Omental fat pad (tissue), 4 donors: Measurements from ENCODE around the gene ELMO2. TPM values are rescaled to one million over a fixed set of nuclear protein-coding genes. Genes with fewer than 3 reads are reported as not detected.

ENCODE experiments used
- ATAC-seq: fragments of 150-250 bp; one replicate; pipeline ENCODE4 v1.9.1; 2016; ENCODE audit warnings: mild to moderate bottlenecking, moderate library complexity; ENCODE audit not compliant: low FRiP score
- DNase-seq: peaks from one replicate; pipeline ENCODE4 v3.0.0-alpha.2; 2019; ENCODE audit warnings: low spot score
- total RNA-seq, 4 donors: library from RNA; depleted of rRNA; stranded (reverse); fragments of >200 nt; gene quantifications; one replicate each; pipeline ENCODE4 v1.1.0, GENCODE V29; 2016
- TF ChIP-seq, protein P1 (sequence below), 3 donors: fragments of 450-650 bp; IDR thresholded peaks; one replicate each; pipeline ENCODE4 v1.5.1; 2016 to 2017; ENCODE audit warnings: antibody characterized with exemption in 3 of 3, mild to moderate bottlenecking in 3 of 3, moderate library complexity in 2 of 3

The ELMO2 gene
- total RNA-seq, 4 donors from 2014 or later: 30.7 to 57.6 (median 47.4) TPM

DNA sequence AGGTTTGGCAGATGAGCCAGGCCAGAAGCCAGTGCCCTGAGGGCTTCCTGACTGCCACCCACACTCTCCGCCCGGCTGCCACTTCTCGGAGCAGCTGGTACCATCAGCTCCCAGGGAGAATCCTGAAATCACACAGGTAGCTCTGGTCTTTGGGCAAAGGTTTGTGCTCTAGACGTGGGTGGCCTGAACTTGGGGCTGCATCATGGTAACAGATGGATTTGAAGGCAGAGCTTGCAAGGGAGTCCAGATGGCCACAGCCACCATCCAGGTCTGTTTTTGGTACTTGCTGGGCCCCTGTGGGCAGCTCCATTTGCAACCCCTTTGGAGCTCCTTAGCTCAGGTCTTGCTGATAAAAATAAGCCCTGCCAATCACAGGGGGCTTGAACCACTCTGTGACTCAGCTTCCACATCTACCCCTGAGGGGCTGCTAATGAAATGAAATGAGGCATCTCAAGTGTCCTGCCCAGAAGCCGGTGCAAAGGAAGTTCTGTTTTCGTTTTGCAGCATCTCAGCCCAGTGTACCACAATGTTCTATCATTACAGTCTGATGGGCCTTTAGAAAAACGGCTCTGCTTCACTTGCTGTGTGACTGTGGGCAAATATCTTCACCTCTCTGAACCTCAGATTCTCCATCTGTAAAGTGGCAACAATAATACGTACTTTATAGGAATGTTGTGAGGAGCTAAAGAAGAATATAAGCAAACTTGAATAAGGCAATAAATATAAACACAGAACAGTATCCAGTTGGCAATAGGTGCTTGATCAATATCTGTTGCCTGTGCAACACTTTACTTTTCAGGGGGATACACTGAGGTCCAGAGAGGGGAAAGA lies 73.0 kb downstream of the ELMO2 start:
- TF ChIP-seq, protein P1, sequence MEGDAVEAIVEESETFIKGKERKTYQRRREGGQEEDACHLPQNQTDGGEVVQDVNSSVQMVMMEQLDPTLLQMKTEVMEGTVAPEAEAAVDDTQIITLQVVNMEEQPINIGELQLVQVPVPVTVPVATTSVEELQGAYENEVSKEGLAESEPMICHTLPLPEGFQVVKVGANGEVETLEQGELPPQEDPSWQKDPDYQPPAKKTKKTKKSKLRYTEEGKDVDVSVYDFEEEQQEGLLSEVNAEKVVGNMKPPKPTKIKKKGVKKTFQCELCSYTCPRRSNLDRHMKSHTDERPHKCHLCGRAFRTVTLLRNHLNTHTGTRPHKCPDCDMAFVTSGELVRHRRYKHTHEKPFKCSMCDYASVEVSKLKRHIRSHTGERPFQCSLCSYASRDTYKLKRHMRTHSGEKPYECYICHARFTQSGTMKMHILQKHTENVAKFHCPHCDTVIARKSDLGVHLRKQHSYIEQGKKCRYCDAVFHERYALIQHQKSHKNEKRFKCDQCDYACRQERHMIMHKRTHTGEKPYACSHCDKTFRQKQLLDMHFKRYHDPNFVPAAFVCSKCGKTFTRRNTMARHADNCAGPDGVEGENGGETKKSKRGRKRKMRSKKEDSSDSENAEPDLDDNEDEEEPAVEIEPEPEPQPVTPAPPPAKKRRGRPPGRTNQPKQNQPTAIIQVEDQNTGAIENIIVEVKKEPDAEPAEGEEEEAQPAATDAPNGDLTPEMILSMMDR (IDR thresholded peaks at IDR 0.05): no peak
- ATAC-seq (no peak), DNase-seq (no peak)

DNA sequence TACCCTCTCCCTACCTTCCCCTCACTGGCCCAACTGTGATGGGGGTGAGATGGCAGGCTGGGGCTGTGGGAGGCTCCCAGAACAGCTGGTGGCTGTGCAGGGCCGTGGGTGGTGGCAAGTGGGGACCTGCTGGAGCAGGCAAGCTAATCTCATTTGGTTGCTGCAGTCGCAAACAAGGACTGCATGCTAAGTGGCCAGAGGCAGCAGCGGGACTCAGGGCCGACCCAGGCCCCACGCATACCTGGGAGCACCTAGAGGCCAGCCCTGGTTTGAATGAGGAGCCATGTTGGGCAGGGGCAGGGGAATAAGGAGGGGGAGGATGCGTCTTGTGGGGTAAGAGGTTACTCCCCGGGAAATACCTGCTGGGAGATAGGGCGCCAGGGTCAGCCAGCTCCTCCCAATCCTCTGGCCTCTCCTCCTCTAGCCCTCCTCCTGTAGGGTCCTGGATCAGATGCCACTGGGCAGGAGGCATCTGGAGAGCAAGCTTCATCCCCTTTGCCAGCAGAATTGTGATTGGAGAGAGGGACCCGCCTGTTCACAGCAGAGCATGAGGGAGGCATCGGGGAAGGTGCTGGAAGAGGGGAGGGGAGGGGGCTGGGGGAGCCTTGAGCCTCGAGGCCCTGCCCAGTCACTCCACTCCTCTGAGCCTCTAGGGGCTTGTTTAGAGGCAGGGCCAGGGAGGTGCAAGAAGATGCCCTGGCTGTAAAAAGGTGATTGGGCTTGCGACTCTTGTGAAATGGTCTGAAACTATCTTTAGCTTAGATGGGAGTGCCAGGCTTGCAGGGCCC lies 73.8 kb downstream of the ELMO2 start:
- ATAC-seq: no peak
- TF ChIP-seq, protein P1 (IDR thresholded peaks at IDR 0.05): no peak
- DNase-seq: no peak

DNA sequence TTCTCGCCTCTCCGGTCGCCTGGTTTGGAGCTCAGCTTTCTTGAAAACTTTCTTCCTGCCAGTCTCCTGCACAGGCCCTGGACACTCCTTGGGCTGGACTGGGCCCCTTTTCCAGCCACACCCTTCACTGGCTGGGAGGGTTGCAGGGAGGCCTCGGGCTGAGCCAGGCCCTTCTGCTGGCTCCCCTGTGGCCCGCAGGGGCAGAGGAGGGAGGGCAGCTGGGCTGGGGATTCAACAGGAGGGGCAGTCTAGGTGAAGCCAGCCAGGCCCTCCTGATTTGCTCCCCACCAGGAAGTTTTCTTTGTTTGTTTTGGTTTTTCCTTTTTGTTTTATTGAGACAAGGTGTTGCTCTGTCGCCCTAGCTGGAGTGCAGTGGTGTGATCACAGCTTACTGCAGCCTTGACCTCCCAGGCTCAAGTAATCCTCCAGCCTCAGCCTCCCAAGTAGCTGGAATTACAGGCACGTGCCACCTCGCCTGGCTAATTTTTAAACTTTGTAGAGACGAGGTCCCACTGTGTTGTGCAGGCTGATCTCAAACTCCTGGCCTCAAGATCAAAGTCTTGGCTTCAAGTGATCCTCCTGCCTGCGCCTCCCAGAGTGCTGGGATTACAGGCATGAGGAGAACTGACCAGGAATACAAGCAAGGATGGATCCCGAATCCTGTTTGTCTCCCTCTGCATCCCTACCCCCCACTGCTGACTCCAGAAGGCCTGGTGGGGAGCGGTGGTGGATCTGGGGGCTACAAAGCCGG lies 74.6 kb downstream of the ELMO2 start:
- no peak for ATAC-seq
- DNase-seq: no peak
- TF ChIP-seq, protein P1 (IDR thresholded peaks at IDR 0.05): no peak

DNA sequence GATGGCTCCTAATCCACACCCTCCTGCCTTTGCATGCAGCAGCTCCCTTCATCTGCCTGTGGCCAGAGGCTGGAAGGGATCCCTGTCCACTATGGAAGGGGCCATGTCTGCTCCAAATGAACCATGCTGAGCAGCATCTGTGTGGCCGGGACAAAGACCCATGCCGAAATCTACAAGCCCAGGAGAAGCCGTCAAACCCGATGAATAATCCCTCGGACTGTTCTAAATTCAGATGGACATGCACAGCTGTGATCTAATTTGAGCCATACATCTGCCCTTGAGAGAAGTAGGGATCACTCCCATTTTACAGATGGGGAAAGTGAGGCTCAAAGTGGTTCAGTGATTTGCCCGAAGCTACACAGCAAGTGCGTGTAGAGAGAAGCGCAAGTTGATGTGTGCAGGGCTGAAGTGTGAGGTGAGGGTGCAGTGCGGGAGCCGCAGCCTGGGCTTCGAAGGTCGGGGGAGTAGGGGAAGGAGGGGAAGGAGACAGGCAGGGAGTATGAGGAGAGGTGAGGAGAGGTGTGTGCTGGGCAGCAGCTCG lies 75.5 kb downstream of the ELMO2 start:
- TF ChIP-seq, protein P1 (IDR thresholded peaks at IDR 0.05): no peak
- no peak for DNase-seq
- no peak for ATAC-seq

DNA sequence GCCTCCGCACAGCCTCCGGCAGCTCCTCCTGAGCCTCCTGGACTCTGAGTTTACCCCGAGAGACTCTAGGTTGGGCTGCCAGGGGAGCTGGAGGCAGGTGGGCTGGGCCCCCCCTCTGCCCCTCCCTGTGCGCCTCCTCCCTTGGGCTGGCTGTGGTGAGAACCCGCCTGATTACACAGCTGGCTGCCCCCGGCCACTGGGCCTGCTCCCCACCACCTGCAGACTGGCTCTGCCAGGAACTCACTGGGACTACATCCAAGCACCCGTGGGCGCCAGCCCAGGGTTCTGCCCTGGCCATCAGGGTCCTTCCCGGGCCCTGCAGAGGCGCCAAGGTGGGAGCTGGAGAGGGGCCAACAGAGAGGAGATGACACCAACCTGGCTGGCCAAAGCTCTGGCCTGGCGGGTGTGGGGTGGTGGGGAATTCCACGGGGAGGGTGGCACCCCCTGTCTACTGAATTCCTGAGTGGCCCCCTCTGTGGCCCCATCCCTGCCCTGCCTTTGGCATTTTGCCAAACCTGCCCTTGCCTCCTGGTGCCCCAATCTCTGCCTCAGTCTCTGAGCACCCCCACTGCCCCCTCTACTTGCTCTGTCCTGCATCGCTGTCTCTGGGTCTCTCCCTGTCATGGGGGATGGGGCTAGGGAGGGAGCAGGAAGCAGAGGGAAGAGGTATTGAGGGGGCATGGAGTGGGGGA lies 76.2 kb downstream of the ELMO2 start:
- DNase-seq: no peak
- ATAC-seq: no peak
- TF ChIP-seq, protein P1 (IDR thresholded peaks at IDR 0.05): no peak

DNA sequence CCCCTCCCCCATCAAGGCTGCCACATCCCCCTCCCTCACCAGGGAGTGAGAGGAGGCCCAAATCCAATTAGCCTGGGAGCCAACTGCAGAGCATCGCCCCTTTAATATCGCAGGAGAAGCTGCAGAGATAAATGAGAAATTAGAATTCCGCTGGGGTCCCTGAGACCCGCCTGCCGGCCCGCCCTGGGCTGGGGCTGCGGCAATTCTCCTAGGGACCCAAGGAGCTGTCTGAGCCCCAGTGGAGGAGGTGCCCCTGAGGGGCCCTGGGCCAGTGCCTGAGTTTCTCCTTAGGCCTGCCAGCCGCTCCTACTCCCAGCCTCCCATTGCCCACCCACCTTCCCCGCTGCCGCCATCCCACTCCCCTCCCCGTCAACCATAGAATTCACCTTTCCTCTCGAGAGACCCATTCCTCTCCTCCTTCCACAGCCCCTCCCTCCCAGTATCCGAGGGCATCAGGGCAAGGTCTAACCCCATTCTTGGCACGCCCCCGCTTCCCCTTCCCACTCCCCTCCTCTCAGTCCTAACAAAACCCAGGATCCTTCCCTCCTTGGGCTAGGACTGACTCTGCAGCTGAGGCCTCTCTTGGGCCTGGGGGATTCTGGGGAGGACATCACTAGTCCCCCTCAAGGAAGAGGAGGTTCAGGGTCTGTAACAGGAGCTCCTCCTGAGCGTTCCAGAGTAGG lies 78.1 kb downstream of the ELMO2 start:
- TF ChIP-seq, protein P1 (IDR thresholded peaks at IDR 0.05): no peak
- ATAC-seq (no peak), DNase-seq (no peak)
